HepG2 (cell line): Measurements from ENCODE around the gene DHFR2. TPM values are rescaled to one million over a fixed set of nuclear protein-coding genes. Genes with fewer than 3 reads are reported as not detected.
A peak's percentile ranks its signal among the peaks of the same experiment; 100 is the strongest.

Experiments
- ARID3A ChIP-seq: IDR thresholded peaks from 2 replicates; pipeline ENCODE4 v1.6.1; 2012; ENCODE audit warnings: low read depth, low read length, improper control_type of control experiment
- ATF7 ChIP-seq, 2 experiments: fragments of 450-650 bp in 1 of 2; sonication (generic) in 1 of 2; formaldehyde crosslinking in 1 of 2; IDR thresholded peaks; 2 replicates each; pipeline versions ENCODE4 v1.4.0 to v1.6.1; 2016 to 2020; ENCODE audit warnings: antibody characterized with exemption in 1 of 2, mild to moderate bottlenecking in 1 of 2, missing genetic modification reagents in 1 of 2
- CREM ChIP-seq, 2 experiments: sonication (generic) in 1 of 2; formaldehyde crosslinking in 1 of 2; IDR thresholded peaks; 2 replicates each; pipeline versions ENCODE4 v1.4.0 to v1.6.1; 2016 to 2020; ENCODE audit warnings: antibody characterized with exemption in 1 of 2, mild to moderate bottlenecking in 1 of 2, missing genetic modification reagents in 1 of 2
- GMEB1 ChIP-seq: sonication (generic); formaldehyde crosslinking; IDR thresholded peaks from 2 replicates; pipeline ENCODE4 v1.5.1; 2020; ENCODE audit warnings: missing genetic modification reagents, mild to moderate bottlenecking, borderline replicate concordance
- KMT2B ChIP-seq: IDR thresholded peaks from 2 replicates; pipeline ENCODE4 v1.6.1; 2016; ENCODE audit warnings: missing genetic modification reagents, missing compliant biosample characterization
- MAX ChIP-seq: IDR thresholded peaks from 2 replicates; pipeline ENCODE4 v1.6.1; 2012; ENCODE audit warnings: inconsistent platforms
- MYPOP ChIP-seq: sonication (generic); formaldehyde crosslinking; IDR thresholded peaks from 2 replicates; pipeline ENCODE4 v1.8.1; 2023; ENCODE audit warnings: mild to moderate bottlenecking, moderate library complexity, missing genetic modification reagents
- NFKB2 ChIP-seq: sonication (generic); formaldehyde crosslinking; IDR thresholded peaks from 2 replicates; pipeline ENCODE4 v1.4.0; 2020; ENCODE audit warnings: missing genetic modification reagents, borderline replicate concordance
- RORA ChIP-seq: sonication (generic); formaldehyde crosslinking; IDR thresholded peaks from 2 replicates; pipeline ENCODE4 v1.5.0; 2020; ENCODE audit warnings: mild to moderate bottlenecking, missing genetic modification reagents, moderate library complexity
- SIN3B ChIP-seq: fragments of 150-350 bp; IDR thresholded peaks from 2 replicates; pipeline ENCODE4 v1.6.1; 2014; ENCODE audit warnings: low read length
- STAT6 ChIP-seq: sonication (generic); formaldehyde crosslinking; IDR thresholded peaks from 2 replicates; pipeline ENCODE4 v1.4.0; 2020; ENCODE audit warnings: missing genetic modification reagents, mild to moderate bottlenecking, borderline replicate concordance
- ZBTB8A ChIP-seq: sonication (generic); formaldehyde crosslinking; IDR thresholded peaks from 2 replicates; pipeline ENCODE4 v1.4.0; 2020; ENCODE audit warnings: mild to moderate bottlenecking, low read depth, missing genetic modification reagents, borderline replicate concordance
- ZNF331 ChIP-seq: sonication (generic); formaldehyde crosslinking; IDR thresholded peaks from 2 replicates; pipeline ENCODE4 v1.4.0; 2020; ENCODE audit warnings: missing genetic modification reagents
- ZNF501 ChIP-seq: sonication (generic); formaldehyde crosslinking; IDR thresholded peaks from 2 replicates; pipeline ENCODE4 v1.5.1; 2020; ENCODE audit warnings: mild to moderate bottlenecking, moderate library complexity, missing genetic modification reagents
- ZNF878 ChIP-seq: sonication (generic); formaldehyde crosslinking; IDR thresholded peaks from 2 replicates; pipeline ENCODE4 v1.8.1; 2023; ENCODE audit warnings: mild to moderate bottlenecking, missing genetic modification reagents, moderate library complexity
- ZXDC ChIP-seq: sonication (generic); formaldehyde crosslinking; IDR thresholded peaks from 2 replicates; pipeline ENCODE4 v1.5.0; 2020; ENCODE audit warnings: mild to moderate bottlenecking, missing genetic modification reagents
- polyA plus RNA-seq, 8 experiments: library from polyadenylated mRNA; depleted of rRNA in 3 of 8; stranded (reverse) in 7 of 8; unstranded in 1 of 8; fragments of >200 nt; fragmentation: Illumina TruSeq in 4 of 8; extraction: Trizol in 4 of 8; gene quantifications; 2 replicates each; pipeline versions ENCODE4 v1.2.1 to v1.2.3, GENCODE V29; 2011 to 2016; ENCODE audit warnings: low read depth in 4 of 8, missing spikeins in 1 of 8, mixed read lengths in 1 of 8; ENCODE audit not compliant: insufficient read depth in 1 of 8
- total RNA-seq, 5 experiments: library from RNA; depleted of rRNA; stranded (reverse); fragments of >200 nt; fragmentation: Illumina TruSeq; extraction: Trizol; gene quantifications; 2 replicates each; pipeline ENCODE4 v1.2.3, GENCODE V29; 2016; ENCODE audit warnings: low read depth in 1 of 5

Gene DHFR2
- total and polyA plus RNA-seq, 2 of the 13 experiments (the other 11 are each of a cell fraction or from before 2014, with no cell fraction given): 1.4 to 4.6 TPM

GRCh38 chr3:94062513-94063404 is at the start of gene DHFR2, which contains the start of gene NSUN3 (continued):
- TF ChIP-seq ARID3A (0 out of 2 replicates have a peak, but pooled peaks have one; percentile 6), CREM (IDR thresholded peaks at IDR 0.05) (peak; percentile 71), CREM (CRISPR knock-in tag; IDR thresholded peaks at IDR 0.05) (no peak), MAX (peak; percentile 79), ZNF331 (peak; percentile 50), RORA (CRISPR knock-in tag) (peak; percentile 86; the same call in 1 of the 2 replicates), KMT2B (CRISPR knock-in tag) (peak; percentile 92), ZNF878 (CRISPR knock-in tag) (0 out of 2 replicates have a peak, but pooled peaks have one; percentile 18), MYPOP (peak; percentile 72), ZXDC (CRISPR knock-in tag) (peak; percentile 48; the same call in 1 of the 2 replicates), ATF7 (IDR thresholded peaks at IDR 0.05) (no peak), ATF7 (CRISPR knock-in tag; IDR thresholded peaks at IDR 0.05) (no peak), ZBTB8A (CRISPR knock-in tag) (no peak), ZNF501 (peak; percentile 91), SIN3B (peak; percentile 58; the same call in 1 of the 2 replicates), GMEB1 (CRISPR knock-in tag) (peak; percentile 44; the same call in 1 of the 2 replicates), NFKB2 (CRISPR knock-in tag) (peak; percentile 68; the same call in 1 of the 2 replicates), STAT6 (CRISPR knock-in tag) (no peak)
